NCI-H2171 (cell line): ENCODE data around the gene LRRC74B.

Source experiments
- DNase-seq: peaks from one replicate; lab custom pipeline; 2025; lab: John Stamatoyannopoulos, UW

LRRC74B gene

GRCh38 chr22:21014202-21014725 lies 31.5 kb upstream of the LRRC74B start:
- peak; percentile 96 for DNase-seq

GRCh38 chr22:21014726-21015465 lies 30.9 kb upstream of the LRRC74B start, which contains the start of gene P2RX6:
Gene P2RX6 (plus strand): TSS chr22:21015165. CDS start chr22:21015175, 10 bp downstream.
- no peak for DNase-seq

- DNase-seq = no peak
Measured at GRCh38 chr22:21015466-21016006, 30.2 kb upstream of the LRRC74B start.

- no peak for DNase-seq
Measured at GRCh38 chr22:21016644-21017420, 28.9 kb upstream of the LRRC74B start.

GRCh38 chr22:21018314-21018713 lies 27.4 kb upstream of the LRRC74B start:
- no peak for DNase-seq

- no peak for DNase-seq
Measured at GRCh38 chr22:21020802-21021429, 24.8 kb upstream of the LRRC74B start.

- DNase-seq = no peak
Measured at GRCh38 chr22:21022507-21022906, 23.2 kb upstream of the LRRC74B start.

- no peak for DNase-seq
Measured at GRCh38 chr22:21022955-21023614, 22.7 kb upstream of the LRRC74B start.

GRCh38 chr22:21025266-21025665 lies 20.5 kb upstream of the LRRC74B start:
- DNase-seq = no peak

- no peak for DNase-seq
Measured at GRCh38 chr22:21025763-21026755, 19.7 kb upstream of the LRRC74B start.

- peak; percentile 67 for DNase-seq
Measured at GRCh38 chr22:21026783-21027692, 18.7 kb upstream of the LRRC74B start.

GRCh38 chr22:21028277-21029251 lies 17.2 kb upstream of the LRRC74B start:
- DNase-seq = peak; percentile 56

- DNase-seq = no peak
Measured at GRCh38 chr22:21029486-21030025, 16.2 kb upstream of the LRRC74B start.

GRCh38 chr22:21030032-21030431 lies 15.7 kb upstream of the LRRC74B start:
- DNase-seq = no peak

- no peak for DNase-seq
Measured at GRCh38 chr22:21030621-21031544, 14.9 kb upstream of the LRRC74B start.

- no peak for DNase-seq
Measured at GRCh38 chr22:21031545-21032036, 14.2 kb upstream of the LRRC74B start.
